ENCODE measurements around the gene RIMBP3C. TPM values are rescaled to one million over a fixed set of nuclear protein-coding genes. Genes with fewer than 3 reads are reported as not detected.
"Not testable (repeated sequence)": the region's sequence is repeated elsewhere in the genome, so short reads cannot be mapped to it uniquely, and the experiment has no call there.

The RIMBP3C gene
- total RNA-seq, 1 experiment from 2014 or later: 0.35 TPM

- not testable (repeated sequence) for DNase-seq (ENCODE audit: low read depth)
Observed at GRCh38 chr22:21526705-21527500, 24.4 kb downstream of the RIMBP3C start.

DNA sequence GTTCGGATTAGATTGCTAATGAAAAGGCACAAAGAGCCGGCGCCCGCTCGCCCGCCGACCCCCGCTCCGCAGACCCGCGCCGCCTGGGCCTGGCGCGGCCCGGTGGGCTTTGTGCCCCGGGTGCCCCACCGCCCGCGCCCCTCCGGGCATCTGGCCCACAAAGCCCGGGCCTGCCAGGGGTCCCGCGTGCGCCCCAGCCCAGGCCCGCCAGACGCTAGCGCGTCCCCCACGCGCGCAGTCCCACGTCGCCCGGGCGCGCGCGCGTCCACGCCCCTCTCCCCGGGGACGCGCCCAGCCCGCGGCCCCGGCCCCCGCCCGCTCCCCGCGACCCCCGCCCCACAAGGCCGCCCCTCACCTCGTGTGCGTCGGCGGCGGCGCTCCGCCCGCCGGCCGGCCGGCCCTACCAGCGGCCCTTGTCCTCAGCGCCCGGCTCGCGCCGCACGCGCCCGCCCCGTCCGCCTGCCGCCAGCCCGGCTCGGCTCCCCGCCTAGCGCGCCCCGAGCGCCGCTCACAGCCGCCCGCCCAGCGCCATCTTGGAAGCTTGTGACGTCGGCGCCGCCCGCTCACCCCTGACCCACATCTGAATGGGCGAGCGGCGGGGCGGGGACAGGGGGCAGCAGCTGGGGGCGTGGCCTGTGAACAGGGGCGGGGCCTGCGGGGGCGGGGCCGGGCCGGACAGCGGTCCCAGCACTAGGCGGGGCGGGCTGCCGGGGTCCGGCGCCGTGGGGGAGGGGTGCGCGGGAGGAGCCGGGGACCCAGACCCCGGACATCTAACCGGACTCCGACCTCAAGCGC lies 34.1 kb downstream of the RIMBP3C start:
- not testable (repeated sequence) for DNase-seq (ENCODE audit: low read depth)

- not testable (repeated sequence) for DNase-seq (ENCODE audit: low read depth)
Observed at GRCh38 chr22:21516522-21516921, 34.7 kb downstream of the RIMBP3C start.

DNA sequence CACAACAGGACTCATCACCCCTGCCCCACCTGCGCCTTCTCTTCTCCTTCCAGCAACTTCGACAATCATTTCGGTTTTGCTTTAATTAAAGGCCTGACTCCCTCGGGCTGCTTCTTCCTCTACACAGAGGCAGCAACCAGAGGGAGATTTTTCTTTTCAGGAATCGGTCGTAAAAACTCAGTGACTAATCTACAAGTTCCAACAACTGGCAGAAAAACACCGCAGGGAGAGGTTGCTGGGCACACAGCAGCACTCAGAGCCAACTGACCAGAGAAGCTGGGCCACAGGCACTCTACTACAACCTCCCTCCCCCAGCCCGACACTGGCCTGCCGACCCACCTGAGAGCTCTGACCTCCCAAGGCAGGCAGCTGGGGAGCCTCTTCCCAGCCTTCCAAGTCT lies 36.0 kb downstream of the RIMBP3C start:
- not testable (repeated sequence) for DNase-seq (ENCODE audit: low read depth)

DNA sequence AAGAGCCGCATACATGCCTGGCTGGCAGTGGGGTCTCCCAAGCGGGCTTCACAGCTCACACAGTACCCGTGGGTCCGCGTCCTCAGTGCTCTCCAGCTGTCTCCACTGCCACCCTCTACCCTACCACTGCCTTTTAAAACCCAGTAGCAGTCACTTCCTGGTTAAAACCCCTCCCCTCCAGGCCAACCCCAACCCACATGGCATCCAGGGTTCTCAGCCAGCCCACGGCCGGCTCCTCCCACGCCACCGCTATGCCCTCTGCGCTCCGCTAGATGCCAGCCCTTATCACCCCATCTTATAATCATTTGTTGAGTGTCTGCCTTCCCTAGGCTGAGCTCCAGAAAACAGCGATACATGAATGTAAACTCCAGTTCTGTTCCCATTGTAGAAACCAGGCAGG lies 37.1 kb downstream of the RIMBP3C start:
- DNase-seq (ENCODE audit: low read depth): not testable (repeated sequence)

GRCh38 chr22:21512022-21512421 lies 39.2 kb downstream of the RIMBP3C start:
- not testable (repeated sequence) for DNase-seq (ENCODE audit: low read depth)

DNA sequence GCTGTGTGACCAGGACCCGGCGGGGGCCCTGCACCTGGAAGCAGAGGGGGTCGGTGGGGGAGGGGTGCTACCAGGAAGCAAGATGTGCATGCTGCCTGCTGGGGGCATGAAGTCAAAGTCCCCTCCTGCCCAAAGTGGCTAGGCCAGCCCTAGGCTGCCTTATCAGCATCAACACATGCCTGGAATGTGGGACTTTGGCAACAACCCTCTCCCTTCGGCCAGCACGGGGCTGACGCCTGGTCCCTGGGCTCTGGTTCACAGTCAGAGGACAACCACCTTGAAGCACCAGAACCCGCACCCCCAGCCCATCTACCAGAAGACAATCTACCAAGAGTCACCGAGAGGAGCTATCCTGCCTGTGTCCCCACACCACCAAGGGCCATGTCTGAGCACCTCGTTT lies 40.9 kb downstream of the RIMBP3C start:
- not testable (repeated sequence) for DNase-seq (ENCODE audit: low read depth)

- not testable (repeated sequence) for DNase-seq (ENCODE audit: low read depth)
Observed at GRCh38 chr22:21499623-21500506, 51.4 kb downstream of the RIMBP3C start.

GRCh38 chr22:21498489-21498888 lies 52.8 kb downstream of the RIMBP3C start:
- not testable (repeated sequence) for DNase-seq (ENCODE audit: low read depth)

GRCh38 chr22:21497984-21498383 lies 53.3 kb downstream of the RIMBP3C start:
- not testable (repeated sequence) for DNase-seq (ENCODE audit: low read depth)

Small RNA genes within 50 kb of the gene (small RNA-seq; reads per million reads assigned to genes)
- gene RF00492: not detected
- gene RN7SKP221: not detected

Other genes starting within 250 kb of the RIMBP3C start
- gene RIMBP3B, start 167.7 kb downstream of the RIMBP3C start, total RNA-seq (2014; rRNA removed; shearing (Covaris generic)): 0.05 and 0.30 TPM in 2 replicates
- gene HIC2, start 134.1 kb downstream of the RIMBP3C start, total RNA-seq (2014; rRNA removed; shearing (Covaris generic)): 2.5 and 3.4 TPM in 2 replicates
- 1.1 and 2.7 TPM in 2 replicates for gene TMEM191C, start 84.1 kb downstream of the RIMBP3C start, total RNA-seq (2014; rRNA removed; shearing (Covaris generic))
- gene UBE2L3, start 16.3 kb upstream of the RIMBP3C start, total RNA-seq (2014; rRNA removed; shearing (Covaris generic)): 81.9 and 114 TPM in 2 replicates
- gene YDJC, start 78.6 kb upstream of the RIMBP3C start, total RNA-seq (2014; rRNA removed; shearing (Covaris generic)): 77.4 and 81.9 TPM in 2 replicates
- not detected in 2 replicates for gene CCDC116, start 81.3 kb upstream of the RIMBP3C start, total RNA-seq (2014; rRNA removed; shearing (Covaris generic))
- gene SDF2L1, start 90.8 kb upstream of the RIMBP3C start, total RNA-seq (2014; rRNA removed; shearing (Covaris generic)): 43.7 and 51.7 TPM in 2 replicates
- gene PPIL2, start 114.6 kb upstream of the RIMBP3C start, total RNA-seq (2014; rRNA removed; shearing (Covaris generic)): 35.5 and 46.4 TPM in 2 replicates
- 0.17 and 0.21 TPM in 2 replicates for gene YPEL1, start 184.3 kb upstream of the RIMBP3C start, total RNA-seq (2014; rRNA removed; shearing (Covaris generic))

All from HT1080 (cell line).